K562 (cell line): ENCODE results near the gene NEDD4L. TPM values are rescaled to one million over a fixed set of nuclear protein-coding genes. Genes with fewer than 3 reads are reported as not detected.

Experiments used
- ATAC-seq: fragments of 200-7000 bp; cut with Tn5 transposase; 3 replicates; pipeline ENCODE4 v1.9.1; 2020; ENCODE audit warnings: moderate library complexity
- BruUV-seq: library from RNA; stranded (reverse); fragments of 400-500 nt; replicated peaks from 2 replicates; lab custom pipeline; 2021; lab: Mats Ljungman, UMichigan
- CTCF ChIA-PET: fragments of 300-600 bp; formaldehyde crosslinking; extraction: SDS; loops from one replicate; lab custom pipeline; 2021; ENCODE audit warnings: low intra/inter-chr PET ratio; lab: Yijun Ruan, JAX
- POLR2A ChIA-PET: fragments of 300-600, 350-650 bp; sonication (Branson Sonifier 250); formaldehyde crosslinking; extraction: SDS; loops from one replicate; lab custom pipeline; 2021; ENCODE audit warnings: antibody characterized with exemption, inconsistent platforms; lab: Yijun Ruan, JAX
- DNase-seq, 4 experiments: peaks; one replicate each; pipeline versions ENCODE4 v3.0.0 to v3.0.0-alpha.2; 2011 to 2018; ENCODE audit warnings: low spot score in 3 of 4, mixed read lengths in 3 of 4; ENCODE audit errors: extremely low read depth in 1 of 4
- FAIRE-seq: peaks from 2 replicates; lab custom pipeline; 2011; peaks lifted over from hg19 to GRCh38; lab: Jason Lieb, UNC
- H2AFZ ChIP-seq: 2 replicates; pipeline ENCODE4 v1.6.0; 2011; ENCODE audit warnings: low read depth, low read length, control low read depth, inconsistent platforms
- H3K27ac ChIP-seq: fragments of 200-600 bp; 3 replicates; pipeline ENCODE4 v1.8.0; 2011; ENCODE audit warnings: low read depth, mild to moderate bottlenecking, control low read depth, inconsistent platforms, low read length, moderate library complexity, mixed read lengths; ENCODE audit errors: extremely low read depth
- H3K27me3 ChIP-seq, 2 experiments: fragments of 300-600 bp in 1 of 2; 2 replicates in 1 of 2; 3 replicates in 1 of 2; pipeline versions ENCODE4 v1.6.0 to v1.8.0; 2011; ENCODE audit warnings: inconsistent platforms in 2 of 2, low read length in 2 of 2, mild to moderate bottlenecking in 1 of 2, mixed read lengths in 1 of 2, moderate library complexity in 1 of 2; ENCODE audit not compliant: control insufficient read depth in 2 of 2, insufficient read depth in 2 of 2
- H3K36me3 ChIP-seq: fragments of 300-600 bp; 3 replicates; pipeline ENCODE4 v1.8.0; 2011; ENCODE audit warnings: mild to moderate bottlenecking, low read length, inconsistent platforms; ENCODE audit not compliant: control insufficient read depth, insufficient read depth
- H3K4me1 ChIP-seq, 2 experiments: fragments of 200-600 bp in 1 of 2; replicated peaks in 1 of 2; 2 replicates in 1 of 2; 3 replicates in 1 of 2; pipeline versions ENCODE4 v1.5.1 to v1.8.0; 2011; ENCODE audit warnings: inconsistent platforms in 2 of 2, low read length in 2 of 2, mild to moderate bottlenecking in 1 of 2, mixed read lengths in 1 of 2, moderate library complexity in 1 of 2; ENCODE audit not compliant: control insufficient read depth in 2 of 2, insufficient read depth in 2 of 2
- H3K4me2 ChIP-seq: 2 replicates; pipeline ENCODE4 v1.6.1; 2011; ENCODE audit warnings: low read length, control low read depth, inconsistent platforms, mixed read lengths; ENCODE audit not compliant: insufficient read depth
- H3K4me3 ChIP-seq: fragments of 200-600 bp; sonication (generic), shearing (Covaris generic); 2 replicates; pipeline ENCODE4 v1.5.1; 2016; ENCODE audit warnings: control low read depth, inconsistent platforms
- H3K79me2 ChIP-seq: fragments of 200-600 bp; 3 replicates; pipeline ENCODE4 v1.8.0; 2011; ENCODE audit warnings: low read length, inconsistent platforms; ENCODE audit not compliant: control insufficient read depth, insufficient read depth
- H3K9ac ChIP-seq, 2 experiments: 2 replicates each; pipeline versions ENCODE4 v1.6.0 to v1.6.1; 2011; ENCODE audit warnings: low read depth in 2 of 2, low read length in 2 of 2, control low read depth in 1 of 2, inconsistent platforms in 1 of 2, mild to moderate bottlenecking in 1 of 2, mixed read lengths in 1 of 2; ENCODE audit not compliant: insufficient read depth in 1 of 2
- H3K9me1 ChIP-seq: one replicate; pipeline ENCODE4 v1.6.0; 2011; ENCODE audit warnings: inconsistent platforms, mild to moderate bottlenecking, low read length, moderate library complexity; ENCODE audit not compliant: control insufficient read depth, insufficient read depth
- H3K9me3 ChIP-seq: replicated peaks from 2 replicates; pipeline ENCODE4 v1.5.1; 2011; ENCODE audit warnings: low read depth, low read length, inconsistent platforms; ENCODE audit not compliant: control insufficient read depth, insufficient read depth
- H4K20me1 ChIP-seq: replicated peaks from 2 replicates; pipeline ENCODE4 v1.6.1; 2011; ENCODE audit warnings: low read length, inconsistent platforms, mixed read lengths; ENCODE audit not compliant: control insufficient read depth, insufficient read depth
- RBM39 ChIP-seq: fragments of 200-400 bp; formaldehyde crosslinking; optimal IDR thresholded peaks from 2 replicates; pipeline ENCODE3; 2018; ENCODE audit warnings: low read depth, low read length
- SMAD2 ChIP-seq: fragments of 150-350 bp; IDR thresholded peaks from 2 replicates; pipeline ENCODE4 v1.6.1; 2014; ENCODE audit warnings: low read depth, mild to moderate bottlenecking, low read length
- XRCC4 ChIP-seq: IDR thresholded peaks from one replicate; pipeline ENCODE4 v1.6.1; 2011; ENCODE audit not compliant: insufficient read depth, insufficient read length; ENCODE audit errors: extremely low read depth
- ZNF398 ChIP-seq: fragments of 250-450 bp; sonication (Bioruptor Pico); IDR thresholded peaks from 2 replicates; pipeline ENCODE4 v1.8.0; 2021; ENCODE audit warnings: moderate library complexity, mild to moderate bottlenecking, inconsistent platforms
- WGBS: fragments of 100-300 bp; shearing (Covaris generic); methylation state at CpG from one replicate; pipeline ENCODE4 v1.1.6; 2016; ENCODE audit warnings: low coverage, mixed read lengths; ENCODE audit not compliant: insufficient coverage; ENCODE audit errors: missing lambda C conversion rate; 5-methylcytosine and 5-hydroxymethylcytosine counted together
- in situ Hi-C: fragments of 300-500 bp; cut with MboI; formaldehyde crosslinking; loops from 4 replicates; pipeline ENCODE4 v1.15.0; 2018; ENCODE audit warnings: inconsistent platforms, mixed read lengths
- intact Hi-C: fragments of 100-400 bp; cut with micrococcal nuclease; formaldehyde crosslinking; loops from 2 replicates; pipeline ENCODE4 v1.14.2; 2022
- polyA plus RNA-seq, 8 experiments: library from polyadenylated mRNA; depleted of rRNA in 4 of 8; stranded (reverse) in 5 of 8; unstranded in 3 of 8; fragments of >200 nt; fragmentation: Nextera tagmentation in 2 of 8; fragmentation: Illumina TruSeq in 1 of 8; extraction: Ambion mirVana in 2 of 8; extraction: Trizol in 1 of 8; gene quantifications; 2 replicates each; pipeline versions ENCODE4 v1.2.1 to v1.2.3, GENCODE V29; 2011 to 2014; ENCODE audit warnings: inconsistent platforms in 1 of 8, missing spikeins in 1 of 8
- total RNA-seq, 7 experiments: library from RNA; depleted of rRNA in 6 of 7; stranded (reverse); fragments of >200 nt in 6 of 7; fragmentation: Illumina TruSeq in 2 of 7; extraction: Trizol in 2 of 7; gene quantifications; 2 replicates each; pipeline versions ENCODE4 v1.2.1 to v1.2.3, GENCODE V29; 2011 to 2021; ENCODE audit warnings: low replicate concordance in 1 of 7

Gene NEDD4L
- total and polyA plus RNA-seq, 9 of the 15 experiments (the other 6 are each of a cell fraction or from before 2014, with no cell fraction given), result 8.1 to 33.4 (median 19.9) TPM

GRCh38 chr18:58217052-58217451 lies 173.0 kb downstream of the NEDD4L start (continued):
- no peak for TF ChIP-seq ZNF398 (CRISPR knock-in tag)
- no peak for TF ChIP-seq SMAD2

GRCh38 chr18:58218117-58218516 lies 174.1 kb downstream of the NEDD4L start:
- Histone ChIP-seq H3K4me1 (peaks cover 0 to 15% of the 10 kb centered on the region in 2 experiments; a peak in 2 of 5 replicates), H3K36me3 (no peaks in the 10 kb centered on the region), H3K27me3 (no peaks in the 10 kb centered on the region)
- 25% methylated on average over 1 of the region's 1 CpG for WGBS
- in situ Hi-C loops (no loop called here), intact Hi-C loops (no loop called here)
- no peak for DNase-seq
- TF ChIP-seq XRCC4, result no peak
- TF ChIP-seq RBM39, result no peak
- TF ChIP-seq, all 486 proteins: peak for 0
- ChIA-PET CTCF (no interaction called here), POLR2A (no interaction called here)
- Histone ChIP-seq H3K9me3 (no peaks in the 10 kb centered on the region), H4K20me1 (no peaks in the 10 kb centered on the region; the same call in 1 of the 2 replicates), H3K4me3 (no peak overlapping the region), H3K79me2 (peaks cover 15% of the 10 kb centered on the region), H3K27ac (no peak overlapping the region), H3K9ac (no peak overlapping the region), H3K9me1 (no peaks in the 10 kb centered on the region), H3K4me2 (no peak overlapping the region), H2AFZ (no peak overlapping the region)
- BruUV-seq, result no TSS peak
- ATAC-seq (no peak), FAIRE-seq (no peak)
